Hepatic stellate cell (primary cell): ENCODE measurements around the gene COPZ1.
A peak's percentile ranks its signal among the peaks of the same experiment; 100 is the strongest.

Experiments used
- DNase-seq: peaks from one replicate; pipeline ENCODE4 v3.0.0; 2011; ENCODE audit warnings: low spot score

Gene COPZ1

DNA sequence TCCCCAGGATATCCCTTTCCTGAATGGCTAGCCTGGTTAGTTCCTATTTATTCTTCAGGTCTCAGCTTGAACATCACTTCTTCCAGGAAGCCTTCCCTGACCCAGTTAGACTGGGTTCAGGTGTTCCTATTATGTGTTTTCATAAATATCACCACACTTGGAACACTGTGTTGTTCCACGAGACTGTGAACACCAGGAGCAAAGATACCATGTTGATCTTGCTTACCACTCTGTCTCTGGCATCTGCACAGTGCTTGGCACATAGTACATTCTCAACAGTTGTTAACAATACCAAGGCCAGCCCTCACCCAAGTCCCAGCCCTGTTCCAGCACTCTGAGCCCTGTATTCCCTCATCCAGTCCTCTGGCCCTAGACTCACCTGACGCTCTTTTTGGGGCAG, 73.3 kb downstream of the COPZ1 start:
- no peak for DNase-seq

GRCh38 chr12:54398995-54399793, 74.3 kb downstream of the COPZ1 start:
- DNase-seq, result peak; percentile 93

DNA sequence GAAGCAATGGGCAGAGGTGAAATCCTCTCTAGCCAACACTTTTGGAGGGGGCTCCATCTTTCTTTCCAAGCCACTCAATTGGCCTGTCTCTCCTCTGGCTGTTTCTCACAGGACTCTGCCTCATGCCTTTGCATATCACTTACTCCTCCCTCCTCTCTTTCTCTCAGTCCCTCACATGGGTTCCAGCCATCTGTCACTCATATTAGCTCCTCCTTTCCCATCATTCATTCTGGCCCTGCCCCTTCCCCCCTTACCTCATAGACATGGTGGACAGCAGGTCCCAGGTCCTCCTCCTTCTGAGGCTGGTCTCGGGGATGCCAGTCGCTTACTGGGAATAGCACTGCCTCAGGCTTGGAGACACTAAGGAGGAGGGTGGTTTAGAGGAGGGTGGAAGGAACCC, 76.2 kb downstream of the COPZ1 start:
- no peak for DNase-seq
